NCI-H2196 (cell line): ENCODE measurements around the gene ODF4.
"Not testable (repeated sequence)": the region's sequence is repeated elsewhere in the genome, so short reads cannot be mapped to it uniquely, and the experiment has no call there.

Experiments used
- DNase-seq: peaks from one replicate; lab custom pipeline; 2025; ENCODE audit not compliant: unreplicated experiment; lab: John Stamatoyannopoulos, UW

ODF4 gene

DNA sequence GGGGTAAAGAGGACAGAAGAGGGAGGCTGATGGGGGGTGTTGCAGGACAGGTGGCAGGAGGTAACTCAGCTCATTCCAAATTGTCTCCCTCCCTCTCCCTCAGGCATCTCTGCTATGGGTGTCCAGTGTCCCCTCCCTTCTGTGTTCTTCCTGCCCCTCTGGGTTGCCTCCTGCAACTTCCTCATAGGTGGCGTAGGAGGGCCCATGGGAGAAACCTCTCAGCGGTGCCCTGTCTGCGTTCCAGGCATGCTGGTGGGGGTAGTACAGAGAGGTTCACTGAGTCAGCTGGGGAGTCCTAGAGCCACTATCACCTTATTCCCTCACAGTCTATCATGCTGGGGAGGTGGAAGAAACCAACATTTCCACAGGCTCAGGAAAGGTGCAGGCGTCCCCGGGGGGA lies 14.7 kb upstream of the ODF4 start:
- no peak for DNase-seq

DNA sequence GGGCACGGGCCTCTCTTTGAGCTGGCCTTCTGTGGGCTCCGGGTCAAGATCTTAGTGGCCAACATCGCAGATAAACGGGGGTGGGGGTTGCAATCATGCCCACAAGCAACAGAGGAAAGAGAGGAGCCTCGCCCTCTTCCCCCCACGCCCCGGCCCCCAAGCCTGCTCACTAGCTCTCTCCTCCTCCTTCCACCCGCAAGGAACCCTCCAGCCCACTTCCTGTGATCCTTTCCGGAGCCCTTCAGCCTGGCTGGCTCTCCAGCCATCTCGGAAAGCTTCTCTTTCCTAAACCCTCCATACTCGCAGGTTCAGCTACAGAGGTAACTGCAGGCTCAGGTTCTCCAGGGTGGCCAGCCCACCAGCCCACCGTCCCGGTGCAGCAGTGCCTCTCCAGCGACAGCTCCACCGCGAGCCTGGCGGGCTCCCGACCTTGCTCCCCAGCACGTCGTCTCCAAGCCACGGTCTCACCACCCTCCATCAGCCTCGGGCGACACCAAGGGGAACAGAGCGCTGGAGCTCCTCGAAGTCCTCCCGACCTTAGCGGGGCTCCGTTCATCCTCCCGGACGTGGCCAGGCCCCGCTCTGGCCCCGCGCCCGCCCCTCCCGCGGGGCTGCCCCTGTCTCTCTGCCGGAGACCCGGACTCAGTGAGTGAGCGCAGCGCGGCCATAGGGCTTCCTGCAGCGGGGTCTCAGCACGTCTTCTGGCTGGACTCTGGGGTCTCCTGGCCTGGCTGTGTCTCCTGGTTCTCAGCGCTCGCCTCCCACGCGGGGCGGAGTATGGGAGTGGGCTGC lies 12.9 kb upstream of the ODF4 start:
- no peak for DNase-seq

DNA sequence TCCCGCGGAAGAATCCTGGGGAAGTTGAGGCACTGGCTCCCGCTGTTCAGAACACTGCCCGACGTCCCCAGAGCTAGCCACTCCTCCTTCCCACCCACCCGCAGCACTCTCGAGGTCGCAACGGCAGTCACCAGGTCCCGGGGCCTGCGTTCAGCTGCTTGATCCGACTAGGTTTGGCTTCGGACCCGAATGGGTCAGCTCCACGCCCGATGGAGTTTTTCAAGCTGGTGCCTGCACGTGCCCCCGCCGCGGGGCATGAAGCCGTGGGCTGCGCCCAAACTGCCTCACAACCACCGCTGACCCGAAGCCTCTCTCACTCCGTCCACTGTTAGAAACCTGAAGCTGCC lies 12.4 kb upstream of the ODF4 start:
- DNase-seq, result no peak

DNA sequence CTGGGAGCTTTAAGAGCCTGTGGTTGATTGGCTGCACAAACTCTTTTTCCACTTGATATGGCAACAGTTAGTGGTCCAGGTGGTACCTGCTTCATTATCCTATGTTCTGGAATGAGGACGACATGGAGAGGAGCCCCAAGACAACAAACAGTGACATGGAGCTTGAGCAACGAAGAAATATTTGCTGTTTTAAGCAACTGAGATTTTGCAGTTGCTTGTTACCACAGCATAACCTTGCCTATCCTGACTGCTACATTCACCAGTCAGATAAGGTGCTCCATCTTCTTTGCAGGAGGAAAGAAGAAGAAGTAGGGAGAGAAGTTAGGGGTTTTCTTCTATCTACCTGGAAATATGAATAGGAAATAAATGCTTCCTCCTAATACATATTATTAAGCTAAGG lies 7.5 kb upstream of the ODF4 start:
- DNase-seq, result no peak

DNA sequence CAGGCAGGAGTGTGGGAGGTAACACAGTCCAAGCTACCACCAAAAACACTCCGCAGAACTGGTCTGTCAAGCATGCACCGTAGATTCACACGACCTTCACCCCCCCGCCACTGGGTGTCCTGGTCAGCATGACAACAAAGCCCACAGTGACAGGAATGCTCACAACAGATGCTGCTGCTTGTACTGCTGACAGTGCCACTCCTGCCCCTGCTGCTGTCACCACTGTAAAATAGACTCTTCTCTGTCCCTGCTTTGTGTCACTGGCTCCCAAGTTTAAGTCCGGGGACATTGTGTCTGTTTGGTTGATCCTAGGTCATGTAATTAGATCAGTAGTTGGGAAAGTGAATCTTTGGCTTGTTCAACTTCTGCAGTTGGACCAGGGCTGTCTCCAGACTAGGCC lies 7.0 kb upstream of the ODF4 start:
- DNase-seq, result no peak

DNA sequence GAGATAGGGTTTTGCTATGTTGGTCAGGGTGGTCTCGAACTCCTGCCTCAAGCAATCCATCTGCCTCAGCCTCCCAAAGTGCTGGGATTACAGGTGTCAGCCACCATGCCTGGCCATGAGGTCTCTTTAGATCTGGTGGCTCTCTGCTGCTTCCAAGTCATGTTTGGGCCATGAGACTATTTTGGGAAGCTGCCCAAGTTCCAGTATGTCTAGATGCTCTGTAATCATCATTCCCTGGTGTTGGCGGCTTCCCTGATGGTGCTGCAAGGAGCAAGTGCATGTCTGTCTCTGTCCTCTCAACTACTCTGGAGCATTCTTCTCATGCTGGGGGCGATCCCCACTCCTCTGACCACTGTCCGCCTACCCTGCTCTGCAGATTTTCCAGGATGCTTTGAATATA lies 6.4 kb upstream of the ODF4 start:
- no peak for DNase-seq

DNA sequence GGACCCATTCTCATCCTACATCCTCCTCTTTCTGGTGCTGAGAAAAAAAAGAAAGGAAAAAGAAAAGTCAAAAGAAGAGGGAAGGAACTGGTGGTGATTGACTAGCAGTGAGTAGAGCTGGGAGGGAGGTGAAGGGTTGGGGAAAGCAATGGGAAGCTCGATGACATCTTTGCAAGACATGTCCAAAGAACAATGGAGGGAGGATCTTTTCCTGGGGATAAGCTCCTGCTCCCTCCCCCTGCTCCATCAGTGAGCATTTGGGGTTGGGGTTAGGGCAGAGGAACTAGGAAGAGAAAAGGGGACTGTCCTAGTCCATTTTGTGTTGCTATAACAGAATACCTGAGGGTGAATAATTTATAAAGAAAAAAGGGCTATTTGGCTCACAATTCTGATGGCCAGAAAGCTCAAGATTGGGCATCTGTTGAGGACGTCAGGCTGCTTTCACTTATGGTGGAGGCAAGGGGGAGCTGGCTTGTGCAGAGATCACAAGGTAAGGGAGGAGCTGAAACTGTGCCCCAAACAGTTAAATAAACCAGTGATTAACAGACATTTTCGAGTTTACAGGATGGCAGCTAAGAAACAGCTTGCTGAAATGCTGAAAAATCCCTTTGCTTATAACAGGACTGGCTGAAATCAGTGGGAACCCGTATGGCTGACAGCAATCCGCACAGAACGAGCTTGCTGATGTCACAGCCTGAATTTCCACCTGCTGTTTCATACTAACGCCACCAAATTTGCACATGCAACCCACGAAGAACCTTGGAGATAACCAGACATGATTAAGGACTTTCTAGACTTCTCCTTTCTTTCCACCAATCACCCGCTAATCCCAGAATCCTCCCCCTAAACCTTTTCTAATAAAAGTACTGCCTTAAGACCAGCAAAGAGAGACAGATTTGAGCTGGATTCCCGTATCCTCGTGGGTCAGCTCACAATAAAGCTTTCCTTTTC lies 1.6 kb upstream of the ODF4 start:
- DNase-seq, result no peak

DNA sequence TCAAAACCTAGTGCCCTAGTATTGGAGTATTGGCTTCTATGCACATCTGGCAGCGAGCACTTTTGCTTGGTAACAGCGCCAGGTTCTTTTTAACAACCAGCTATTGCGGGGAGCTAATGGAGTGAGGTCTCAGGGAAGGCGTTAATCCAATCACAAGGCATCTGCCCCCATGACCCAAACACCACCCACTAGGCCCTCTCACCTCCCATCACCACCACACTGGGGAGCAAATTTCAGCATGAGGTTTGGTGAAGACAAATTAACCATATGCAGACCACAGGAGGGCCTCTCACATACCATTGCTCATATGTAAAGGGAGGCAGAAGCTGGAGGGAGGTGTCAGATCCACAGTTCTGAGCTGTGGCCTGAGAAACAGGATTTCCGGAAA lies 893 bp upstream of the ODF4 start:
- DNase-seq, result no peak

DNA sequence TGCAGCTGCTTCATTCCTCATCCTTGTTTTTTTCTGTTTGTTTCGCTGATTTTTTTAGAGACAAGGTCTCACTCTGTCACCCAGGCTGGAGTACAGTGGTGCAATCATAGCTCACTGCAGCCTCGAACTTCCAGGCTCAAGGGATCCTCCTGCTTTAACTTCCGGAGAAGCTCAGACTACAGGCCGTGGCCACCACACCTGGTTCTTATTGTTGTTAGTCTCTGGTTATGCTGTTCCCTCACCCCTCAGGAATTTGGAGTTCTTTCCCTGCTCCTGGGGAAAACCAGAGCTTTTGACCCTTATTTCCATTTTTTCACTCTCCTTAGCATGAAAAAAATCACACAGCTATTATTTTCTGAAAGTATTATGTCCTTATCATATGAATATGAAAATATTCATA lies 1.8 kb downstream of the ODF4 start:
- no peak for DNase-seq

DNA sequence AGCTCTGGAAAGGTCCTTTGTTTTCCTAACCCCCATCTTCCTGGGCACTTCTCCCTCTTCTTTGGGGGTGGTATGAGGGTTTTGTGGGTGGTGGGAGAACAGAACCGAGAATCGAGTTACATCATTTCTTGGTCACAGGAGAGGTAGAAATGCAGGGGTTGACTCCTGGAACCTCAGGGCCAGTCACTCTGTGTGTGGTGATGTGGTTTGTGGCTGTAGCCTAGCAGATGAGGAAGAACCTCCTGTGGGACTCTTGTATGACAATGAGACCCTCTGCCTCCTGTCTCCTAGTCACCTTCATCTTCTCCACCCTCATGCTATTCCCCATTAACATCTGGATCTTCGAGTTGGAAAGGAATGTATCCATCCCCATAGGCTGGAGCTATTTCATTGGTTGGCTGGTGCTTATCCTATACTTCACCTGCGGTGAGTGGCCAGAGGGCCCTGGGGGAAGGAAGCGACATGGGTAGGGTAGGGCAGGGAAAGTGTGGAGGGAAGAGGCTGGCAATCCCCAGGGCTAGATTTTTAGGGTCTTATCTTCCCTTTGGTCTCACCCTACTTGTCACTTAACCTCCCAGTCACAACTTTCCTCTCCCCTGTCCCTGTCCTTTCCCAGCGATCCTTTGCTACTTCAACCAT lies 5.5 kb downstream of the ODF4 start:
- no peak for DNase-seq

DNA sequence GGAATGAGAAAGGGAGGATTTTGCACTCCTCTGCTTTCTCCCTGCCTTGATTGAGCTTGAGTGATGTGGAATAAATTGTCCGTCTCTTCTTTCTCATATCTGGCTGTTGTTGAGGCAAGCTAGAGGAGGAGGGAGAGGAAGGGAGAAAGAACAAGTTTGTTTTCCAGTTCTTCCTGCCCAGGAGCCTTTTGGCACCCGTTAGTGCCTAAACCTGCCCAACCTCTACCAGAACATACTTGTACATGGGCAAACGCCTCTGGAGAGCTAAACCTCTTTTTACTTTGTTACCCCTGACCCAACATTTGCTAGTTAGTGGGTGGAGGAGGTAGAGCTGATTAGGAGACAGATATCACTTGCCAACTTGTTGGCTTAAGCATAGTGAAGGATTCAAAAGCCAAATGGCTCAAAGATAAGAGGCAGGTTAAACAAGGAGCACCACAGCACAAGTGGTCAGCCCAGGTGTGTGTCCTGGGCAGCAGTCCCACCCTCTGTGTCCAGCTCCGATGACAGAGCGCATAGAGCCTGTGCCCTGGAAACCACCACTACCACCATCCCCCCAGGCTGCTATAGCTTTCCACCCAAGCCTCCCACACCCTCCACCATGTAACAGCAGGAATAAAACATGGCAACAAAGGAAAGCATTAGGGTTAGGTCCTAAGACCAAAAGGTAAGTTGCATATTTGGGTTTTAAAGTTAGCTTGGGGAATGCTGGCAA lies 6.5 kb downstream of the ODF4 start:
- no peak for DNase-seq

DNA sequence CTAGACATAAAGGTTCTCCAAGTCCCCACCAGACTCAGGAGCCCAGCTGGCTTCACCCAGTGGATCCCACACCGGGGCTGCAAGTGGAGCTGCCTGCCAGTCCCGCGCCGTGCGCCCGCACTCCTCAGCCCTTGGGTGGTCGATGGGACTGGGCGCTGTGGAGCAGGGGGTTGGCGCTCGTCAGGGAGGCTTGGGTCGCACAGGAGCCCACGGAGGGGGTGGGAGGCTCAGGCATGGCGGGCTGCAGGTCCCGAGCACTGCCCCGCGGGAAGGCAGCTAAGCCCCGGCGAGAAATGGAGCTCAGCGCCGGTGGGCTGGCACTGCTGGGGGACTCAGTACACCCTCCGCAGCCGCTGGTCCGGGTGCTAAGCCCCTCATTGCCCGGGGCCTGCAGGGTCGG lies 7.4 kb downstream of the ODF4 start:
- DNase-seq, result not testable (repeated sequence)

DNA sequence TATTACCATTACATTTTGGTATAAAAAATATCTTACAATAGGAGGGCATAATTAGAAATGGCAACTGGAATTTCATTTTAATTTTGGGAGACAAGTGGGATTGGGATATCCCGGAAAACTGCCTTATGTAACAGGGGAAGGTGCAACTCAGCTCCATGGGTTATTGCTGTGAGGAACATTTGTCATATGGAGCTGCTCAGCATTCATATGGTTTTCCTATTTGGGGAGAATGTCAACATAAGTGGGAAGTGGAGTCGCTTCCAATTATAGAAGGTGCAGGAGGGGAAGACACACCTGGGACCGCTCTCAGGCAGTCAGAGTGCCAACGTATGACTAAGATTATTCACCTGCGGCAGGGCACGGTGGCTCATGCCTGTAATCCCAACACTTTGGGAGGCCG lies 10.7 kb downstream of the ODF4 start:
- no peak for DNase-seq

DNA sequence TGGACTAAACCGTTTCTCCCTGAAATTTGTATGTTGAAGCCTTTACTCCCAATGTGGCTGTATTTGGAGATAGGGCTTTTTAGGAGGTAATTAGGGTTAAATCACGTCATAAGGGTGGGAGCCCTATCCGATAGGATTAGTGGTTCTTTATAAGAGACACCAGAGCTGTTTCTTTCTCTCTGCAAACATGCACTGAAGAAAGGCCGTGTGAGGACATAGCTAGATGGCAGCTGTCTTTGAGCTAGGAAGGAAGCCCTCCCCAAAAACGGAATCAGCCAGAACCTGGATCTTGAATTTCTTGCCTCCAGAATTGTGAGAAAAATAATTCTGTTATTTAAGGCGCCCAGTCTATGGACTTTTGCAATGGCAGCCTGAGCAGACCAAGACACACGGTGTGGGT lies 14.1 kb downstream of the ODF4 start:
- no peak for DNase-seq

DNA sequence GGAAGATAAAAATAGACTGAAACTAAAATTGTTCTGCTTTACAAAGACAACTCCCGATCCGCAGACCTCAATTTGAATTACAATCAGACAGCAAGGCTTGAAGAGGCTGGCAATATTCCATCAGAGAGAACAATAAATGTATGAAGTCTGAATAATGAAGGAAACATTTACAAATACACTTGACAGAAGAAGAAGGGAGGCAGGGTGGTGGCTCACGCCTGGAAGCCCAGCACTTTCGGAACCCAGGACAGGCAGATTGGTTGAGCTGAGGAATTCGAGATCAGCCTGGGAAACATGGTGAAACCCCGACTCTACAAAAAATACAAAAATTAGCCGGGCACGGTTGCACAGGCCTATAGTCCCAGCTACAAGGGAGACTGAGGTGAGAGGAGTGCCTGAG lies 14.6 kb downstream of the ODF4 start:
- DNase-seq, result no peak

DNA sequence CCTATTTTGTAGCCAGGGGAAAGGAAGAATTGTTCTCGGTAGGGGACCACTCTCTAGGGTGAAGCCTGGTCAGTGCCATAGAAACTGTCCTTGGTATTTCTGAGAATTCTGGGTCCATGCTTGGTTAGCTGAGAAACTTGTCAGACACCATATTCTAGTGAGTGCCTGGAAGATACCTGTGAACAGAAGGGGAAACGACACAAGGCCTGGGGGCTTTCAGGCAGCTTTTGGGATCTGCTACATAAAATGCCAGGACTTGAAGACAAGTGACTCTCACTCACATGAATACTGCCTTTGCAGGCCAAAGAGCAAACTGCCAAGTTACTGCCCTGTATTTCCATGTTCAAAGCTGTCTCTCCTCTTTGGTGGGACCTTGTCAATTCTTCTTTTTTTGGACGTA lies 18.3 kb downstream of the ODF4 start:
- no peak for DNase-seq

DNA sequence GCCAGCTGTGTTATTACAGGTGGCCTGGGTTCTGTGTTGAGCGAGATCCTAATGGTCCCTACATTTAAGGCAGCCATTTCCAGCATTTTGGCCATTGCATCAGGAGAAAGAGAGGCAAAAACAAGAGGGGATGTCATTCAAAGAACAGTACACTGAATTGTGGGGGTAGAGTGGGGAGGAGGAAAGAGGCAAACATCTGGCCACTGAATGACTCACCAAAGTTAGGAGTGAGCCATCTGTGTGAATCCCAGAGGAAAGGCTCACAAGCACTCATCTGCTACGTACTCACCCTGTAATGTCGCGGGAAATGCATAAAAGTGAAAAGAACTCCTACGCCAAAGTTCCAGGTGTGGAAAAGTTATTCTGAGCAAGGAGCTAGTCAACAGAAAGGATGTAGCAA lies 20.1 kb downstream of the ODF4 start:
- DNase-seq, result no peak

DNA sequence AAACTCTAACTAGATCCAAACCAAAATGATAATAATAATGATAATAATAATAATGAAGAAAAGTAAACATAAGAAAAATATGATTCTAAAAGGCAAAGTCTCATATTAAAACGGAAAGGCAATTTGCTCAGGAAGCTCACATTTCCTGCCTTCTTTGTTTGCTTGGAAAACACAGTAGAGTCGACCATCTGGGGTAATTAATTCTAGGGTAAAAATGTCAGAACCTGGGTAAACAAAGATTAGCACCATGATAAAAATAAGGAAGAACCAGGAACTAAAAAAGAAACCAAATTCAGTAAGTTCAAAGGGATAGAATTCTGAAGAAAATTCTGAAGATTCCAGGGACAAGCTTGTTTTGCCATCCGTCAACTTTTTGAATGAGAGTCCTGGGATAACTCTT lies 20.6 kb downstream of the ODF4 start:
- DNase-seq, result no peak

DNA sequence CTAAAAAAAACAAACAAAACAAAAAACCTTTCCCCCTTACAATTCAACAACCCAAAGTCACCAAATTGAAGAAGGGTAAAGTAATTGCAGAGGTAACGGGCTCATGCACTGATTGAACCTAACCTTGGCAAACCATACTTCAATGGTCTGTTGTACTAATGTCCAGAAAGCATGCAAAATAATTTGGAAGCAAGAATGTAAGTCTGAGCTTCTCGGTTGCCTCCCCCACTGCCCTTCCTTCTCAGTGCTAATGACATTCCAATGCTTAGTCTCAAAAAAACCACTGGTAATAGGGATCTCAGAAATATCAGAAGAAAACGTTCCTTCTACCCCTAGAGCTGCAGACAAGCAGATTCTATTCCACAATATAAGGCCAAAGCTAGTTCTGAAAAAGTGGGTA lies 21.1 kb downstream of the ODF4 start:
- no peak for DNase-seq

DNA sequence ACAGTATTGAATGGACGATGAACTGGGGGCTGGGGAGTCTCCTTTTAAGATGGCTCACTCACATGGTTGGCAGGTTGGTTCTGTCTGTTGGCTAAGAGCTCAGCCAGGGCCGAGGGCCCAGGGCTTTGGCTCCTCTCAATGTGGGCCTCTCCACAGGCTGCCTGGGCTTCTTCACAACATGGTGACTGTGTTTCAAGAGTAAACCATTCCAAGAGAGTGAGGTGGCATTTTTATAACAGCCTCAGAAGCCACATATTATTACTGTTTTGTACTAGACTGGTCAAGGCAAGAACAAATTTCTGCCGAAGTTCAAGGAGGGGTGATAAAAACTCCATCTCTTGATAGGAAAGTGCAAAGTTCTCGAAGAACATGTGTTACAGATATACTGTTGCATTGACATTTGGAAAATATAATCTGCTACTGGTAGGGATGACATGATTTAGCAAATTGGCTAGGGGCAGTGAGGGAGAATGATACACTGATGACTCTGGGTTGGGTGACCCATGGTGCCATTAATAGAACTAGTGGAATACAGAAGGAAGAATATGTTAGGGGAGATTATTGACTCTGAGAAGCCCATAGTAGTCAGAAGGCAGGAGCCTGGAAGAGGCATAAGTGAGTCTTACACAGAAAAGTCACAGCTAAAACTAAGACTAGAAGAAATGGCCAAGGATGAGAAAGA lies 23.2 kb downstream of the ODF4 start:
- DNase-seq, result no peak

DNA sequence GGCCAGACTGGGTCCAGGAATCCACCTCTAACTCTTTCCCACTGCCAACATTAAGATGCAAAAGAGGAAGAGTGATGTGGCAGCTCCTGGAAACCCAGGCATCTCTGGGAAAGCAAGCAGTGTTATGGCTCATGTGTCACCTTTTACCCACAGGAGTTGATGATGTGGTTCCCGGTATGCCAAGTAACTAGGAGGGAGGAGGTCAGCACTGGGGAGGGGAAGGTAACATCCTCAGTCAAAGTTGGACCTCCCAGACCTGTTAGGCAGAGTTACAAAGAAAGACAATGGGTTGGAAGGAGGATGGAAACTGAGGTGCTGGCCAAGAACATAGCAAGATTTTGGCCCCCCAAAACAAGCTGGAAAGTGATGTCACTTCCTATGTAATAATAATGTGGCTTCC lies 25.5 kb downstream of the ODF4 start:
- DNase-seq, result no peak
